HepG2 (cell line): ENCODE results near the gene ASB16. TPM values are rescaled to one million over a fixed set of nuclear protein-coding genes. Genes with fewer than 3 reads are reported as not detected.

Source experiments
- KLF6 ChIP-seq: IDR thresholded peaks from 2 replicates; pipeline ENCODE4 v1.8.0; 2016; ENCODE audit warnings: missing biosample characterization, missing genetic modification reagents
- POLR2A ChIP-seq, 2 experiments: IDR thresholded peaks; 2 replicates each; pipeline ENCODE4 v1.6.1; 2011; ENCODE audit warnings: low read depth in 2 of 2, low read length in 2 of 2, mild to moderate bottlenecking in 1 of 2, moderate library complexity in 1 of 2; ENCODE audit not compliant: insufficient read depth in 1 of 2
- REXO4 ChIP-seq: sonication (generic); formaldehyde crosslinking; IDR thresholded peaks from 2 replicates; pipeline ENCODE4 v1.8.0; 2022; ENCODE audit warnings: missing genetic modification reagents, mild to moderate bottlenecking, borderline replicate concordance
- SKI ChIP-seq: fragments of 450-650 bp; IDR thresholded peaks from one replicate; pipeline ENCODE4 v1.6.1; 2018; ENCODE audit warnings: mild to moderate bottlenecking; ENCODE audit not compliant: partially characterized antibody
- TGIF2 ChIP-seq: IDR thresholded peaks from 2 replicates; pipeline ENCODE4 v1.6.1; 2016; ENCODE audit warnings: control low read depth, missing compliant biosample characterization
- XRCC5 ChIP-seq: fragments of 200-400 bp; formaldehyde crosslinking; optimal IDR thresholded peaks from 2 replicates; pipeline ENCODE3; 2017; ENCODE audit warnings: mild to moderate bottlenecking, low read length
- ZBTB38 ChIP-seq: sonication (generic); formaldehyde crosslinking; IDR thresholded peaks from 2 replicates; pipeline ENCODE4 v1.5.1; 2020; ENCODE audit warnings: mild to moderate bottlenecking, missing genetic modification reagents
- ZFAT ChIP-seq: sonication (generic); formaldehyde crosslinking; conservative IDR thresholded peaks from 2 replicates; pipeline ENCODE4 v1.8.1; 2023; ENCODE audit warnings: missing genetic modification reagents, inconsistent platforms
- ZIK1 ChIP-seq: sonication (generic); formaldehyde crosslinking; IDR thresholded peaks from 2 replicates; pipeline ENCODE4 v1.5.0; 2020; ENCODE audit warnings: mild to moderate bottlenecking, low read depth, missing genetic modification reagents, borderline replicate concordance
- ZNF138 ChIP-seq: sonication (generic); formaldehyde crosslinking; IDR thresholded peaks from 2 replicates; pipeline ENCODE4 v1.5.0; 2020; ENCODE audit warnings: mild to moderate bottlenecking, low read depth, missing genetic modification reagents
- ZNF337 ChIP-seq: sonication (generic); formaldehyde crosslinking; IDR thresholded peaks from 2 replicates; pipeline ENCODE4 v1.5.1; 2020; ENCODE audit warnings: missing genetic modification reagents, low read depth, mild to moderate bottlenecking, borderline replicate concordance
- ZNF660 ChIP-seq: sonication (generic); formaldehyde crosslinking; IDR thresholded peaks from 2 replicates; pipeline ENCODE4 v1.5.1; 2020; ENCODE audit warnings: mild to moderate bottlenecking, low read depth, missing genetic modification reagents, borderline replicate concordance
- ZSCAN30 ChIP-seq: sonication (generic); formaldehyde crosslinking; IDR thresholded peaks from 2 replicates; pipeline ENCODE4 v1.5.0; 2020; ENCODE audit warnings: mild to moderate bottlenecking, missing genetic modification reagents
- polyA plus RNA-seq, 8 experiments: library from polyadenylated mRNA; depleted of rRNA in 3 of 8; stranded (reverse) in 7 of 8; unstranded in 1 of 8; fragments of >200 nt; fragmentation: Illumina TruSeq in 4 of 8; extraction: Trizol in 4 of 8; gene quantifications; 2 replicates each; pipeline versions ENCODE4 v1.2.1 to v1.2.3, GENCODE V29; 2011 to 2016; ENCODE audit warnings: low read depth in 4 of 8, missing spikeins in 1 of 8, mixed read lengths in 1 of 8; ENCODE audit not compliant: insufficient read depth in 1 of 8
- total RNA-seq, 5 experiments: library from RNA; depleted of rRNA; stranded (reverse); fragments of >200 nt; fragmentation: Illumina TruSeq; extraction: Trizol; gene quantifications; 2 replicates each; pipeline ENCODE4 v1.2.3, GENCODE V29; 2016; ENCODE audit warnings: low read depth in 1 of 5
- TF ChIP-seq, protein P1 (sequence below): sonication (generic); formaldehyde crosslinking; IDR thresholded peaks from 2 replicates; pipeline ENCODE4 v1.5.0; 2020; ENCODE audit warnings: mild to moderate bottlenecking, missing genetic modification reagents, borderline replicate concordance
- TF ChIP-seq, protein P2 (sequence below): sonication (generic); formaldehyde crosslinking; IDR thresholded peaks from 2 replicates; pipeline ENCODE4 v1.4.0; 2020; ENCODE audit warnings: mild to moderate bottlenecking, missing genetic modification reagents
- TF ChIP-seq, protein P3 (sequence below): sonication (generic); formaldehyde crosslinking; IDR thresholded peaks from 2 replicates; pipeline ENCODE4 v1.5.1; 2020; ENCODE audit warnings: mild to moderate bottlenecking, moderate library complexity, missing genetic modification reagents

Gene ASB16
- total and polyA plus RNA-seq, 2 of the 13 experiments (the other 11 are each of a cell fraction or from before 2014, with no cell fraction given): 0.07 TPM; not detected in 1

DNA sequence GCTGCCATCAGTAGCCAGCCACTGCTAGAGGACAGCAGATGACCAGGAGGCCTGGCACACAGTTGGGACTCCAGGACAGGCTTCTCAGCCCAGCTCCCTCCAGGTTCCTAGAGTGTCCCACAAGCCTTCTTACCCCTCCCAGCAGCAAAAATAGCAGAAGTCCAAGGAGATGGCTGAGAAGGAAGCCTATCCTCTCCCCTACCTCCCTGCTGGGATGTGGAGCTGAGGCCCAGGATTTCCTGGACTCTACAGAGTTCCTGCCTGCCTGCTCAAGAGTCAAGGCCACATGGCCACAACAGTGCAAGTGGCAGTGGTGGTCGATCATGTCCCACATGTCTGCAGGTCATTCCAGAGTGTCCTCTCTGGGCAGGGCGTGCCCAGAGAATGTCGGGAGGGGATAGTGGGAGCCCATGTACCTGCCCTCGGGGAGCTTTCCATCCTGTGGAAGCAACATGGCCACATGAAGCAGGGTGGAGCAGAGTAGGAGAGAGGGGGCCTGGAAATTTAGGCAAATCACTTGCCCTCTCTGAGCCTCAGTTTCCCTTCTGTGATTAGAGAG is 36.5 kb upstream of the ASB16 start (continued):
- TF ChIP-seq, protein P1, sequence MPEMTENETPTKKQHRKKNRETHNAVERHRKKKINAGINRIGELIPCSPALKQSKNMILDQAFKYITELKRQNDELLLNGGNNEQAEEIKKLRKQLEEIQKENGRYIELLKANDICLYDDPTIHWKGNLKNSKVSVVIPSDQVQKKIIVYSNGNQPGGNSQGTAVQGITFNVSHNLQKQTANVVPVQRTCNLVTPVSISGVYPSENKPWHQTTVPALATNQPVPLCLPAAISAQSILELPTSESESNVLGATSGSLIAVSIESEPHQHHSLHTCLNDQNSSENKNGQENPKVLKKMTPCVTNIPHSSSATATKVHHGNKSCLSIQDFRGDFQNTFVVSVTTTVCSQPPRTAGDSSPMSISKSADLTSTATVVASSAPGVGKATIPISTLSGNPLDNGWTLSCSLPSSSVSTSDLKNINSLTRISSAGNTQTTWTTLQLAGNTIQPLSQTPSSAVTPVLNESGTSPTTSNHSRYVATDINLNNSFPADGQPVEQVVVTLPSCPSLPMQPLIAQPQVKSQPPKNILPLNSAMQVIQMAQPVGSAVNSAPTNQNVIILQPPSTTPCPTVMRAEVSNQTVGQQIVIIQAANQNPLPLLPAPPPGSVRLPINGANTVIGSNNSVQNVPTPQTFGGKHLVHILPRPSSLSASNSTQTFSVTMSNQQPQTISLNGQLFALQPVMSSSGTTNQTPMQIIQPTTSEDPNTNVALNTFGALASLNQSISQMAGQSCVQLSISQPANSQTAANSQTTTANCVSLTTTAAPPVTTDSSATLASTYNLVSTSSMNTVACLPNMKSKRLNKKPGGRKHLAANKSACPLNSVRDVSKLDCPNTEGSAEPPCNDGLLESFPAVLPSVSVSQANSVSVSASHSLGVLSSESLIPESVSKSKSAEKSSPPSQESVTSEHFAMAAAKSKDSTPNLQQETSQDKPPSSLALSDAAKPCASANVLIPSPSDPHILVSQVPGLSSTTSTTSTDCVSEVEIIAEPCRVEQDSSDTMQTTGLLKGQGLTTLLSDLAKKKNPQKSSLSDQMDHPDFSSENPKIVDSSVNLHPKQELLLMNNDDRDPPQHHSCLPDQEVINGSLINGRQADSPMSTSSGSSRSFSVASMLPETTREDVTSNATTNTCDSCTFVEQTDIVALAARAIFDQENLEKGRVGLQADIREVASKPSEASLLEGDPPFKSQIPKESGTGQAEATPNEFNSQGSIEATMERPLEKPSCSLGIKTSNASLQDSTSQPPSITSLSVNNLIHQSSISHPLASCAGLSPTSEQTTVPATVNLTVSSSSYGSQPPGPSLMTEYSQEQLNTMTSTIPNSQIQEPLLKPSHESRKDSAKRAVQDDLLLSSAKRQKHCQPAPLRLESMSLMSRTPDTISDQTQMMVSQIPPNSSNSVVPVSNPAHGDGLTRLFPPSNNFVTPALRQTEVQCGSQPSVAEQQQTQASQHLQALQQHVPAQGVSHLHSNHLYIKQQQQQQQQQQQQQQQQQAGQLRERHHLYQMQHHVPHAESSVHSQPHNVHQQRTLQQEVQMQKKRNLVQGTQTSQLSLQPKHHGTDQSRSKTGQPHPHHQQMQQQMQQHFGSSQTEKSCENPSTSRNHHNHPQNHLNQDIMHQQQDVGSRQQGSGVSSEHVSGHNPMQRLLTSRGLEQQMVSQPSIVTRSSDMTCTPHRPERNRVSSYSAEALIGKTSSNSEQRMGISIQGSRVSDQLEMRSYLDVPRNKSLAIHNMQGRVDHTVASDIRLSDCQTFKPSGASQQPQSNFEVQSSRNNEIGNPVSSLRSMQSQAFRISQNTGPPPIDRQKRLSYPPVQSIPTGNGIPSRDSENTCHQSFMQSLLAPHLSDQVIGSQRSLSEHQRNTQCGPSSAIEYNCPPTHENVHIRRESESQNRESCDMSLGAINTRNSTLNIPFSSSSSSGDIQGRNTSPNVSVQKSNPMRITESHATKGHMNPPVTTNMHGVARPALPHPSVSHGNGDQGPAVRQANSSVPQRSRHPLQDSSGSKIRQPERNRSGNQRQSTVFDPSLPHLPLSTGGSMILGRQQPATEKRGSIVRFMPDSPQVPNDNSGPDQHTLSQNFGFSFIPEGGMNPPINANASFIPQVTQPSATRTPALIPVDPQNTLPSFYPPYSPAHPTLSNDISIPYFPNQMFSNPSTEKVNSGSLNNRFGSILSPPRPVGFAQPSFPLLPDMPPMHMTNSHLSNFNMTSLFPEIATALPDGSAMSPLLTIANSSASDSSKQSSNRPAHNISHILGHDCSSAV (CRISPR knock-in tag): no peak
- TF ChIP-seq XRCC5 (no peak), ZNF138 (CRISPR knock-in tag) (no peak), TGIF2 (CRISPR knock-in tag) (no peak), ZBTB38 (peak; percentile 83; the same call in 1 of the 2 replicates), ZSCAN30 (0 out of 2 replicates have a peak, but pooled peaks have one; percentile 61), REXO4 (no peak), ZNF337 (CRISPR knock-in tag) (no peak; the same call in 1 of the 2 replicates), SKI (peak; percentile 39), ZNF660 (CRISPR knock-in tag) (no peak), POLR2A (IDR thresholded peaks at IDR 0.05; ENCODE audit: insufficient read depth in 1 of 2, low read depth in 2 of 2, low read length in 2 of 2) (peak in 1 of 2 experiments; percentile 46; a peak in 1 of 4 replicates), ZFAT (CRISPR knock-in tag) (no peak), KLF6 (no peak), ZIK1 (CRISPR knock-in tag) (no peak)
- TF ChIP-seq, protein P2, sequence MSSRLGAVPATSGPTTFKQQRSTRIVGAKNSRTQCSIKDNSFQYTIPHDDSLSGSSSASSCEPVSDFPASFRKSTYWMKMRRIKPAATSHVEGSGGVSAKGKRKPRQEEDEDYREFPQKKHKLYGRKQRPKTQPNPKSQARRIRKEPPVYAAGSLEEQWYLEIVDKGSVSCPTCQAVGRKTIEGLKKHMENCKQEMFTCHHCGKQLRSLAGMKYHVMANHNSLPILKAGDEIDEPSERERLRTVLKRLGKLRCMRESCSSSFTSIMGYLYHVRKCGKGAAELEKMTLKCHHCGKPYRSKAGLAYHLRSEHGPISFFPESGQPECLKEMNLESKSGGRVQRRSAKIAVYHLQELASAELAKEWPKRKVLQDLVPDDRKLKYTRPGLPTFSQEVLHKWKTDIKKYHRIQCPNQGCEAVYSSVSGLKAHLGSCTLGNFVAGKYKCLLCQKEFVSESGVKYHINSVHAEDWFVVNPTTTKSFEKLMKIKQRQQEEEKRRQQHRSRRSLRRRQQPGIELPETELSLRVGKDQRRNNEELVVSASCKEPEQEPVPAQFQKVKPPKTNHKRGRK: no peak
- TF ChIP-seq, protein P3, sequence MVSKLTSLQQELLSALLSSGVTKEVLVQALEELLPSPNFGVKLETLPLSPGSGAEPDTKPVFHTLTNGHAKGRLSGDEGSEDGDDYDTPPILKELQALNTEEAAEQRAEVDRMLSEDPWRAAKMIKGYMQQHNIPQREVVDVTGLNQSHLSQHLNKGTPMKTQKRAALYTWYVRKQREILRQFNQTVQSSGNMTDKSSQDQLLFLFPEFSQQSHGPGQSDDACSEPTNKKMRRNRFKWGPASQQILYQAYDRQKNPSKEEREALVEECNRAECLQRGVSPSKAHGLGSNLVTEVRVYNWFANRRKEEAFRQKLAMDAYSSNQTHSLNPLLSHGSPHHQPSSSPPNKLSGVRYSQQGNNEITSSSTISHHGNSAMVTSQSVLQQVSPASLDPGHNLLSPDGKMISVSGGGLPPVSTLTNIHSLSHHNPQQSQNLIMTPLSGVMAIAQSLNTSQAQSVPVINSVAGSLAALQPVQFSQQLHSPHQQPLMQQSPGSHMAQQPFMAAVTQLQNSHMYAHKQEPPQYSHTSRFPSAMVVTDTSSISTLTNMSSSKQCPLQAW (CRISPR knock-in tag): peak; percentile 96
